AG04450 (cell line): Measurements from ENCODE around the gene ASPDH. TPM values are rescaled to one million over a fixed set of nuclear protein-coding genes. Genes with fewer than 3 reads are reported as not detected.

ENCODE experiments used
- CTCF ChIA-PET: fragments of 300-600, 350-600 bp; formaldehyde crosslinking; extraction: SDS; loops from one replicate; lab custom pipeline; 2022; ENCODE audit warnings: antibody characterized with exemption, inconsistent platforms; lab: Charles Lee
- POLR2A ChIA-PET: fragments of 350-600 bp; formaldehyde crosslinking; extraction: SDS; loops from one replicate; lab custom pipeline; 2021; ENCODE audit warnings: antibody characterized with exemption, inconsistent platforms; lab: Yijun Ruan, JAX
- DNase-seq: peaks from one replicate; pipeline ENCODE4 v3.0.0-alpha.2; 2011; ENCODE audit warnings: low read depth, low spot score
- H3K27ac ChIP-seq: one replicate; pipeline ENCODE4 v1.5.1; 2012; ENCODE audit warnings: low read depth, low read length, control low read depth
- H3K27me3 ChIP-seq: one replicate; pipeline ENCODE4 v1.6.0; 2012; ENCODE audit warnings: low read length; ENCODE audit not compliant: control insufficient read depth, insufficient read depth
- H3K4me3 ChIP-seq: 2 replicates; pipeline ENCODE4 v1.5.1; 2011; ENCODE audit warnings: mild to moderate bottlenecking, low read depth, low read length, control low read depth
- H3K9me3 ChIP-seq: 2 replicates; pipeline ENCODE4 v1.5.1; 2012; ENCODE audit warnings: low read length; ENCODE audit not compliant: control insufficient read depth, insufficient read depth
- CTCF ChIP-seq: IDR thresholded peaks from 2 replicates; pipeline ENCODE4 v1.5.1; 2011; ENCODE audit warnings: low read depth, low read length, control low read depth, inconsistent platforms
- polyA plus RNA-seq: library from polyadenylated mRNA; depleted of rRNA; stranded (reverse); fragments of >200 nt; gene quantifications from 2 replicates; pipeline ENCODE4 v1.2.3, GENCODE V29; 2011

The ASPDH gene
- polyA plus RNA-seq, 1 experiment, result not detected

- H3K27ac ChIP-seq, result no peak overlapping the region
- TF ChIP-seq CTCF, result no peak
- H3K4me3 ChIP-seq, result no peak overlapping the region
- ChIA-PET POLR2A (no interaction called here), CTCF (interaction anchor here (1.1 to 2.6 kb wide), 2 partner anchors 25 to 44 kb away, joined by 3 to 12 read pairs; no protein-coding TSS in a partner anchor)
- DNase-seq, result no peak
- no peaks in the 10 kb centered on the region; the same call in 1 of the 2 replicates for H3K9me3 ChIP-seq
- no peaks in the 10 kb centered on the region for H3K27me3 ChIP-seq
These were observed 1.4 kb downstream of the ASPDH start for GRCh38 chr19:50512112-50512998.

- peak within 1 kb of the TSS; percentile 94 for H3K4me3 ChIP-seq
- no peaks in the 10 kb centered on the region; the same call in 1 of the 2 replicates for H3K9me3 ChIP-seq
- CTCF ChIA-PET, result interaction anchor here (1.1 to 2.6 kb wide), 4 partner anchors 26 to 154 kb away, joined by 3 to 12 read pairs (median 5); no protein-coding TSS in a partner anchor
- POLR2A ChIA-PET, result interaction anchor here (0.5 to 1.2 kb wide), 7 partner anchors 12 to 294 kb away, joined by 3 to 7 read pairs (median 3); partner anchors contain the start of genes EMC10, GARIN5A and NR1H2
- TF ChIP-seq CTCF, result no peak
- peak; percentile 98 for DNase-seq
- H3K27me3 ChIP-seq, result no peaks in the 10 kb centered on the region
- H3K27ac ChIP-seq, result peak within 1 kb of the TSS; percentile 80
These were observed 2.5 kb downstream of the ASPDH start, which contains the start of gene JOSD2 for GRCh38 chr19:50511069-50511822. JOSD2 (minus strand) TSS chr19:50511191; CDS start chr19:50510431, 760 bp downstream.

- no peak for DNase-seq
- no peak for TF ChIP-seq CTCF
- H3K4me3 ChIP-seq, result peak overlapping the region; percentile 94
- ChIA-PET POLR2A (interaction anchor here (0.8 to 1.2 kb wide), 6 partner anchors 18 to 294 kb away, joined by 3 to 7 read pairs (median 3); partner anchors contain the start of genes EMC10, GARIN5A and NR1H2), CTCF (interaction anchor here (1.3 to 2.6 kb wide), 3 partner anchors 46 to 153 kb away, joined by 4 to 12 read pairs (median 6); no protein-coding TSS in a partner anchor)
- no peaks in the 10 kb centered on the region; the same call in 1 of the 2 replicates for H3K9me3 ChIP-seq
- H3K27me3 ChIP-seq, result no peaks in the 10 kb centered on the region
- peak overlapping the region; percentile 47 for H3K27ac ChIP-seq
These were observed 3.0 kb downstream of the ASPDH start for GRCh38 chr19:50510700-50511068.

DNA sequence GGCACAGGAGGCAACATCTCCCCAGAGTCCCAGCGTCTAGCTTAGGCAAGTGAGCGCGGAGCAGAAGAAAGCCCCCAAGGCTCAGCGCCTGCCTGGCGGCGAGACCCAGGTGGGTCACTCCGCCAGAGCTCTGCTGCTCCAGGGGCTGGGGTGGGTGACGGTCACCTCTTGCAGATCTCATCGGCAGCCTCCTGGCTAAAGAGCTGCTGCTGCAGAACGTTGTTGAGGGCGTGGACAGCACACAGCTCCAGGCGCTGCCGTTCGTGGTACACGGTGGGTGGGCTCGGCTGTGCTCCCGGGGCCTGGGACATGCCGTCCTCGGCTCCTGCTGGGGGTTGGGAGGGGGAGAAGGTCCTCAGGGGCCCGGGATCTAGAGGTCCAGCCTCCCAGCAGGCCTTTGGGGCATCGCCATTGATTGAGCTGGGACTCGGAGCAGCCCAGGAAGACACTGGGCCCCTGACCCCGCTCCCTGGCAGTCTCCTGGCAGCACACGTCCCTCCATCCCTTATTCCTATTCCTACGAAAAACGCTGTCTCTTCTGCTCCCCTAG, 3.5 kb downstream of the ASPDH start:
- H3K27ac ChIP-seq, result no peak overlapping the region
- TF ChIP-seq CTCF, result no peak
- POLR2A ChIA-PET, result no interaction called here
- no peaks in the 10 kb centered on the region; the same call in 1 of the 2 replicates for H3K9me3 ChIP-seq
- peak overlapping the region; percentile 94 for H3K4me3 ChIP-seq
- no peaks in the 10 kb centered on the region for H3K27me3 ChIP-seq
- DNase-seq, result no peak
- CTCF ChIA-PET, result interaction anchor here (1.3 to 1.5 kb wide), 2 partner anchors 142 to 153 kb away, joined by 4 to 6 read pairs; no protein-coding TSS in a partner anchor
